Suppressor macrophage treated with lipopolysaccharide for 1 hour (primary cell): ENCODE data around the gene KRT34.
"Not testable (repeated sequence)": the region's sequence is repeated elsewhere in the genome, so short reads cannot be mapped to it uniquely, and the experiment has no call there.

Experiments
- DNase-seq, 3 donors: peaks; one replicate each; pipeline ENCODE4 v3.0.0-alpha.2; 2020 to 2022

KRT34 gene

GRCh38 chr17:41403404-41404023 is 21.4 kb upstream of the KRT34 start:
- DNase-seq = no peak

GRCh38 chr17:41402161-41402560 is 20.1 kb upstream of the KRT34 start:
- DNase-seq = peak; percentile 44 to 47 (median 45)

- peak; percentile 24 to 70 (median 62) for DNase-seq
Measured at GRCh38 chr17:41396996-41397660, 15.0 kb upstream of the KRT34 start, which contains the start of gene KRT31. KRT31 (minus strand) TSS chr17:41397608; CDS start chr17:41397539, 69 bp downstream.

GRCh38 chr17:41396340-41396739 is 14.2 kb upstream of the KRT34 start:
- no peak for DNase-seq

GRCh38 chr17:41395611-41396010 is 13.5 kb upstream of the KRT34 start:
- no peak for DNase-seq

GRCh38 chr17:41395044-41395443 is 12.9 kb upstream of the KRT34 start:
- DNase-seq = not testable (repeated sequence)

GRCh38 chr17:41394254-41394996 is 12.3 kb upstream of the KRT34 start:
- no peak for DNase-seq

GRCh38 chr17:41393826-41394225 is 11.7 kb upstream of the KRT34 start:
- DNase-seq = no peak

- no peak for DNase-seq
Measured at GRCh38 chr17:41393294-41393693, 11.2 kb upstream of the KRT34 start.

GRCh38 chr17:41392278-41392677 is 10.2 kb upstream of the KRT34 start:
- DNase-seq = no peak

GRCh38 chr17:41391535-41391934 is 9.4 kb upstream of the KRT34 start:
- no peak for DNase-seq

GRCh38 chr17:41390411-41390938 is 8.4 kb upstream of the KRT34 start:
- DNase-seq = no peak

GRCh38 chr17:41387670-41388069 is 5.6 kb upstream of the KRT34 start:
- no peak for DNase-seq

GRCh38 chr17:41386227-41386626 is 4.1 kb upstream of the KRT34 start:
- no peak for DNase-seq

GRCh38 chr17:41383690-41384089 is 1.6 kb upstream of the KRT34 start:
- DNase-seq = no peak

- no peak for DNase-seq
Measured at GRCh38 chr17:41382394-41382793, 288 bp upstream of the KRT34 start.

- DNase-seq = not testable (repeated sequence)
Measured at GRCh38 chr17:41380091-41380490, 2.0 kb downstream of the KRT34 start.

- no peak for DNase-seq
Measured at GRCh38 chr17:41377546-41377945, 4.6 kb downstream of the KRT34 start.

- no peak for DNase-seq
Measured at GRCh38 chr17:41369713-41370112, 12.4 kb downstream of the KRT34 start, which contains the start of gene KRT33B. KRT33B (minus strand) TSS chr17:41369813; CDS start chr17:41369750, 63 bp downstream.

GRCh38 chr17:41369023-41369422 is 13.1 kb downstream of the KRT34 start:
- DNase-seq = no peak

GRCh38 chr17:41367426-41368075 is 14.6 kb downstream of the KRT34 start:
- no peak for DNase-seq

- DNase-seq = no peak
Measured at GRCh38 chr17:41366070-41366469, 16.0 kb downstream of the KRT34 start.

- DNase-seq = no peak
Measured at GRCh38 chr17:41363881-41364280, 18.2 kb downstream of the KRT34 start.
